Frontal cortex (tissue), 4 donors: ENCODE results near the gene TAS1R3. TPM values are rescaled to one million over a fixed set of nuclear protein-coding genes. Genes with fewer than 3 reads are reported as not detected.
"Not testable (repeated sequence)": the region's sequence is repeated elsewhere in the genome, so short reads cannot be mapped to it uniquely, and the experiment has no call there.

Experiments used
- DNase-seq, 2 donors: peaks; one replicate each; pipeline ENCODE4 v3.0.0; 2012; ENCODE audit warnings: low spot score in 2 of 2
- FAIRE-seq: peaks from 2 replicates; lab custom pipeline; 2012; peaks lifted over from hg19 to GRCh38; lab: Jason Lieb, UNC
- total RNA-seq: library from RNA; depleted of rRNA; stranded (reverse); fragments of >200 nt; gene quantifications from one replicate; pipeline ENCODE4 v1.2.3, GENCODE V29; 2014
- donor health status: control.
- donor health status: control.
- donor health status: control.

TAS1R3 gene
- total RNA-seq, 1 donor from 2014 or later = 0.41 TPM

DNA sequence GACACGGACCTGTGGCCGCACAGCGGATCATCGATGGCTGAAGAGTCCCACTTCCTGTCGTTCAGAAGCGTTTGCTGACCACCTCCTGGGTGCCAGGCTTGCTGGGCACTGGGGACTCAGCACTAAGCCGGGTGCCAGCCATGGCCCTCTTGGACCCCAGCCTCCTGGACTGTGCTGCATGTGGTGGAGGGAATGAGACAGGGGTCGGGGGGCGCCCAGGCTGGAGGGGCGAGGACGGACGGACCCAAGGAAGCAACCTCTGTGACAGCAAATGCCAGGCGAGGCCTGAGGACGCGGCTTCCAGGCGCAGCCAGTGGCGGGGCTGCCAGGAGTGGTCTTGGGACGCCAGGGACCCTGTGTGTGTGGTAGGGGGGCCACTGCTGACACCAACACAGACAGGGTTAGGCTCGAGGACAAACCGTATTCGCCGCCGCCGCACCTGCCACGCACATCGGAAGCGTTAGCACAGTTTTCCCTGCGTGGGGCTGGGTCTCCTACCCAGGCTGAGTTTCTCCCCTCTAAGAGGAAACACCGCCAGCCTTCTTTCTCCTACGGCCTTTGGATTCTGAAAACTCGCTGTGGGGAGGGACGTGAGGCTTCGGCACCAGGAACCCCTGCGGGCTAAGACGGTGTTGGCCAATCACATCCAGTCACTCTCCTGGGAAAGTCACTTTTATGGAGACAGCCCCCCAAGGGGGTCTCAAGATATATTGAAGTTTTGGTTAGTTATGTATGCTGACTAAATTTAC lies 30.3 kb downstream of the TAS1R3 start:
- no peak for FAIRE-seq
- no peak for DNase-seq

DNA sequence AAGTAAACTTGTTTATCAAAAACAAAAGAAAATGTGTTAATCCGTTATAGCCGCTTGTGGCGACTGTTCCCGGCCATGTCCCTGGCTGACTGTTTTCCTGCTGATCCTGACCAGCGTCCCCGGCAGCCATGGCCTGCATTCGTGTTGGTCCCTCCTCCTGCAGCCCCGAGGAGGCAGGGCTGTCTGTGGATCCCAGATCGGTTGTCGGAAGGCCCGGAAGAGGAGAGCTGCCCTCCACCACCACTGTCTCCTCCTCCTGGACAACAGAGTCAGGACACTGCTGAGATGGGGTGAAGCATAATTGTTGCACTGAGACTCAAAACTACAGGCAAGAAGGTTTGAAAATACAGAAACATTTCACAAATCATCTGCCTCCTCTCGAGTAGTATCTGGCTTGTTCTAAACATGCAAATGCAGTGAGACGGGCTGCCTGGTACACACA lies 30.9 kb downstream of the TAS1R3 start:
- DNase-seq (no peak), FAIRE-seq (no peak)

DNA sequence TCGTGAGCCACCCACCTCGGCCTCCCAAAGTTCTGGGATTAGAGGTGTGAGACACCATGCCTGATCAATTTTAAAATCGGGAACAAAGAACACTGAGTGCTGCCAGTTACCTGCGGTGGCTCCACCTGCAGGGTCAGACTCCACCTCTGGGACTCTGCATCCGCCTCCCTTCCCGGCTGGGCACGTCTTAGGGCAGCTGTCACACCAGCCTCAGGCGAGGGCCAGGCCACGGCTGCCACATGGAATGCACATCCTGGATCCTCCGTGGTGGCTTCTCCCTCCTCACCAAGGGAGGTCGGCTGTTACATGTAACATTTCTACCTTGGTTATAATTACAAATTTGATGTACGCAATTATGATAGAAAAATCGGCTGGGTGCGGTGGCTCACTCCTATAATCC lies 33.2 kb downstream of the TAS1R3 start:
- FAIRE-seq (no peak), DNase-seq (no peak)

- no peak for FAIRE-seq
- DNase-seq = no peak
These were observed 35.0 kb downstream of the TAS1R3 start for GRCh38 chr1:1365875-1366698.

- DNase-seq (no peak), FAIRE-seq (no peak)
These were observed 35.6 kb downstream of the TAS1R3 start for GRCh38 chr1:1366699-1367066.

- FAIRE-seq (no peak), DNase-seq (no peak)
These were observed 36.2 kb downstream of the TAS1R3 start for GRCh38 chr1:1367315-1367714.

GRCh38 chr1:1370094-1370493 lies 39.0 kb downstream of the TAS1R3 start:
- FAIRE-seq = not testable (repeated sequence)

GRCh38 chr1:1370771-1371300 lies 39.8 kb downstream of the TAS1R3 start:
- FAIRE-seq = no peak
- DNase-seq = no peak

More at GRCh38 chr1:1370094-1370493, 39.0 kb downstream of the TAS1R3 start:
- not testable (repeated sequence) for DNase-seq

- DNase-seq (no peak), FAIRE-seq (no peak)
These were observed 40.3 kb downstream of the TAS1R3 start for GRCh38 chr1:1371364-1371745.

DNA sequence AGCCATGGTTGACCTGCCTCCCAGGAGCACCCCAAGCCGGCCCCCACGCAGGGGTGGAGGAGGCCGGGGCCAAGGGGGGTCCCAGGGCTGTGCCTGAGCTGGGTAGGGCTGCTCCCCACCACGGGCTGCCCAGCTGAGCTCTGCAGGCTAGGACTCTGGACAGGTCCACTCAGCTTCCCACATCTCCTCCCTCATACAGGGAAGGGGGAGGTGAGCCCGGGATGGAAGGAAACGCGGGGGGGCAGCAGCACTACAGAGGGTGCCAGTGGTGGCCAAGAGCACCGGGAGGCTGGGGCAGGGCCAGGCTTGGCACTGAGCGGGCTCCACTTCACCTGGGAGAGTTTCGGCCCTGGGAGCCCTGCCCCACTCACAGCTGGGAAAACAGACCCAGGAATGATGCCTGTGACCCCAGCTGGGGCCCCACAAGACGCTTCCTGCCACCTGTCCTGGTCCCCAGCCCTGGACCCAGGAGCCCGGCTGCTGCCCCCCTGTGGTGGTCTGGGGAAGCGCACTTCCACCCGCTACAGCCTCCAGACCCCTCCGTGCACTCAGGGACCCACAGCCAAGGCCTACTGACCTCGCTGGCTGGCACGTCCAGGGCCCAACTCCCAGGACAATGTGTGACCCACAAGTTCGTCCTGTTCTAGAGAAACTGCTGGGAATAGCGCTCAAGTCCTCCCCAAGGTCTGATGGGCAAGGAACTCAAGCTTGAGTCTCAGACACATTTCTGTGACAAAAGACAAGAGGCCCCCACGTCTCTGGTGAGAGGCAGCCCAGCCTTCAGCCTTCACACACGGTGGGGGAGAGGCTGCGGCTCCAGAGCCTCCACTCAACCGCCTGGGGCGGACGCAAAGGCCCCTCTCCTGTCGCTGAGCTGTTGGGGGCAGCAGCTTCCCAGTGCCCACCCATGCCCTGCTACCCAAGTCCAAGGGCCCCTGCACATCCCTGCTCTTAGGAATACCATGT lies 40.9 kb downstream of the TAS1R3 start:
- FAIRE-seq = no peak
- peak; percentile 74 to 83 for DNase-seq

- FAIRE-seq (no peak), DNase-seq (no peak)
These were observed 42.2 kb downstream of the TAS1R3 start for GRCh38 chr1:1373051-1373814.

DNA sequence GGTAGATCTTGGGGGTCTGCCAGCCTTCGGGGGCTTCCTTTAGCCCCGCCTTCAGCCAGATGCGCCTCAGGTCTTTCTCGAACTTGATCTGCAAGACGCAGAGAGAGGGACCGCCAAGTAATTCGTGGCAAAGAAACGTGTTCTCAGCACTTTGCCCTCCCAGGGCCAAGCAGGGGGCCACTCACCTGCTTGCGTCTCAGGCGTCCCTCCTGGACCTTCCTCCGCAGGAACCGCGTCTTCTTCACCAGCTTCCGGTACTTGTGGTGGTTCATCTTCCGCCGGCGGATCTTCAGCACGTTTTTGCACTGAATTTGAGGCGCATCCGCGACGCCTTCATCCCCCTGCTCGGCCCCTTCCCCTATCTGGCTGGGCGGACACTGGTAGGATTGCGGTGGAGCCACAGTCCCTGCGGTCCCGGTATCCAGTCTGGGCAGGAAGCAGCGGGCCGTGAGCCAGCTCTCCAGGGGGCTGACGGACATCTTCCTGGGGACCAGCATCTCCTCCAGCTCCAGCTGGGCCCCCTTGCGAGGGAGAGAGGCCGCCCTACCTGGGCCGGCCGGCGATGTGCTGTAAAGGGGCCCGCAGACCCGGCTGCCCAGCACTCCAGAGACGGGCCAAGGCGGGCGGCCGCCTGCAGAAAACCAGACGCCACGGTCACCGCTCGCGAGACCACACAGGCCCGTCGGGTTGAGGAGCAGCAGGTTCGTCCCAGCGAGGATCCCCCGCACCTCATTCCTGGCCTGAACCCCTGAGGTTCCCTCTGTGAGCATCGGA lies 42.9 kb downstream of the TAS1R3 start:
- FAIRE-seq = no peak
- no peak for DNase-seq

DNA sequence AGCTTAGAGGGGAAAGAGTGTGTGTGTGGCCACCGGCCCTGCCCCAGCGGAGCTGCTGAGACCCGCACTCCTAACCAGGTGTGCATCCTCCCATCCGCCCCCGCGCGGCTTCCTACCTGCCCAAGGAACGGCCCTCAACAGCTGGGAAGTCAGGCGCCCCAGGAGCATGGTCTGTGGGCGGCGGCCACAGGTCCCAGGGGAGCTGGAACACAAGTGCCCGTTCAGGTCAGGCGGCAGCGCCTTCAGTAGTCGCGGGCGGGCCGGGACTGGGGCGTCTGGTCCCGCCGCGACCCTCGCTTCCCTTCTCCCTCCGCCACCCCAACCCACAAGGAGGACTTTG lies 43.5 kb downstream of the TAS1R3 start:
- FAIRE-seq = no peak
- DNase-seq = no peak

DNA sequence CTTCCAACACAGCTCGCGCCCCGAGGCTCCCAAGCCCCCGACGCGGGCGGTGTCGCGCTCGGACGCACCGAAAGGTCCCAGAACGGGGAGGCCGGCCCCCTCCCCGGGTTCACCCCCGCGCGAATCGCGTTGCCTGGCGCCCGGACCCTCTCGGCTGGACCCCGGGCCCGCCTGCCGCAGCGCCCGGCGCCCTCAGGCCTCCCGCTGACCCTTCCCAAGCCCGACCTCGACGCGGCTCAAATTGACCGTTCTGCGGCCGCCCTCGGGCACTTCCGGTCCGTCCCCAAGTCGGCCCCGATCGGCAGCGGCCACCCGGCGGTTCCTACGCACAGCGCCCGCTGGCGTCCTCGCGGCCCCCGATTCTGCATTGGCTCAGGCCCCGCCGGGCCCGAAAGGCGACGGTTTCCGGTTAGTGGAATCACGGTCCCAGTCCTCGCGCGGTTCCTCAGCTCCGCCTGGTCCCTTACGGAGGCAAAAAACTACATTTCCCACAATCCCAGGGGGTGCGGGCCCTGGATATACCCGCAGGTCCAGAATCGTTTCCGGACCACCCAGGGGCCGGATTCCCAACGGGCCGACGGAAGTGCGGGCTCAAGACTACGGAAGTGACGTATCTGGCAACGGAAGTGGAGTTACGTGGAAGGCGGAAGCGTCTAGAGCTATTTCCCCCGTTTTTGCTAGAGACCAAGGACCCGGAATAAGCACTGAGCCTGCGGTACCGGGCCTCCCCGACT lies 44.0 kb downstream of the TAS1R3 start, which contains the start of gene AURKAIP1:
Gene AURKAIP1, minus strand, starts transcription at position 279 of the 734 bp plus-strand sequence. CDS start 451 bp downstream, outside the sequence.
- peak; percentile 97 for FAIRE-seq
- peak; percentile 99 to 100 for DNase-seq

DNA sequence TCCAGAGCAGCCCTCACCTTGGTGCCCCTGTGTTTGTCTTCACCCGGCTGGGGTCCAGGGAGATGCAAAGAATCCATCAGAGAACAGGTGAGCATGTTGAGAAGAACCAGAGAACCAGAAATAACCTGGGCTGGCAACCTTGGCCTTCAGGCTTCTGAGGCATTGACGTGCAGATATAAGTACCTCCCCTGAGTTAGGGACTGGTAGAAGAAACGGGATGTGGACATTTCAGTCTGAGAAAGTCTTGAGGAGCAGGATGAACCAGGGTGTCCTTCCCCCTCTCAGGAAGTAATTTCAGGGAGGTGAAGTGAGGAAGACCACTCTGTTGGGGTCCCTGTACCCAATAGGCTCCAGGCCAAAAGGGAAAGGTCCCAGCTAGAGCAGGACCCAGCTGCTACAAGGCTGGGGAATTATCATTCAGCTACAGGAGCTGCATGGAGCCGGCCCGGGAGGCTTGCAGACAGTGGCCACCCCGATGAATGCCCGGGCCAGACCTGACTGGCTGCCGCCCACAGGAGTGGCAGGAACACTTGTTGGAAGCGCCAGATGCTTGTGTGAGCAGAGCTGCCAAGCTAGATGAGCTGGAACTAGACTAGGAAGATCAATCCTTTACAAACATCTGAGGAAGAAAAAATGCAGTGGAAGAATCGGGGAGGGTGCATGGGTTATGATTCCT lies 45.6 kb downstream of the TAS1R3 start:
- DNase-seq = no peak
- FAIRE-seq = no peak

DNA sequence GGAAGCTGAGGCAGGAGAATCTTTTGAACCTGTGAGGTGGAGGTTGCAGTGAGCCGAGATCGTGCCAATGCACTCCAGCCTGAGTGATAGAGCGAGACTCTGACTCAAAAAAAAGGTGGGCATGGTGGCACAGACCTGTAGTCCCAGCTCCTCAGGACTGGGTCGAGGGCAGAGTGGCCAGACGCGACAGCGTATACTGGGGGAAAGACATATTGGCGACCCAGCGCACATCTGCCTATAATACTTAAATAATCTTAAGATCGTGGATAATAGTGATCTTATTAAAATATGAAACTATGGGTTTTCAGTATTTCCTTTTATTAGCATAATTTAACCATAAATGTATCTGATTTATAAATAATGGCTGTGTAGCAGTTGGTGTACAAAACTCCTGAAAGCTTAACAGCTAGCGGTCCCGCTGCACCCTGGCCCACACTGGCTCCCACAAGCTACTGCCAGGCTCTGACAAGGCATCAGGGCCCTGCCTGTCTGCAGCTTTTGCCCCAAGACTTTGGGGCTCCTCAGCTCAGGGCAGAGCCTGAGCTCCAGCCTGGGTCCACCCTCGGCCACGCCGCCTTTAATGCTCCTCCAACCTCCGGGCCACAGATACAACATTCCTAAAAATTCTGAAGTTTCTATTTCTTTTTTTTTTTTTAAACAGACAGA lies 46.6 kb downstream of the TAS1R3 start:
- no peak for FAIRE-seq

GRCh38 chr1:1380860-1381259 lies 49.8 kb downstream of the TAS1R3 start:
- DNase-seq (no peak), FAIRE-seq (no peak)

More for the DNA sequence above, 46.6 kb downstream of the TAS1R3 start:
- DNase-seq = no peak
